Activated CD4-positive, alpha-beta T cell treated with anti-CD3 and anti-CD28 coated beads, Interleukin-2, Interleukin-6, amounts not matched to agents 100 ng/mL and 50 ng/mL, durations not matched to agents 16 hours and 8 hours (primary cell): ENCODE data around the gene TTC39C.

Source experiments
- DNase-seq: peaks from one replicate; pipeline ENCODE4 v3.0.0-alpha.2; 2020

The TTC39C gene

DNA sequence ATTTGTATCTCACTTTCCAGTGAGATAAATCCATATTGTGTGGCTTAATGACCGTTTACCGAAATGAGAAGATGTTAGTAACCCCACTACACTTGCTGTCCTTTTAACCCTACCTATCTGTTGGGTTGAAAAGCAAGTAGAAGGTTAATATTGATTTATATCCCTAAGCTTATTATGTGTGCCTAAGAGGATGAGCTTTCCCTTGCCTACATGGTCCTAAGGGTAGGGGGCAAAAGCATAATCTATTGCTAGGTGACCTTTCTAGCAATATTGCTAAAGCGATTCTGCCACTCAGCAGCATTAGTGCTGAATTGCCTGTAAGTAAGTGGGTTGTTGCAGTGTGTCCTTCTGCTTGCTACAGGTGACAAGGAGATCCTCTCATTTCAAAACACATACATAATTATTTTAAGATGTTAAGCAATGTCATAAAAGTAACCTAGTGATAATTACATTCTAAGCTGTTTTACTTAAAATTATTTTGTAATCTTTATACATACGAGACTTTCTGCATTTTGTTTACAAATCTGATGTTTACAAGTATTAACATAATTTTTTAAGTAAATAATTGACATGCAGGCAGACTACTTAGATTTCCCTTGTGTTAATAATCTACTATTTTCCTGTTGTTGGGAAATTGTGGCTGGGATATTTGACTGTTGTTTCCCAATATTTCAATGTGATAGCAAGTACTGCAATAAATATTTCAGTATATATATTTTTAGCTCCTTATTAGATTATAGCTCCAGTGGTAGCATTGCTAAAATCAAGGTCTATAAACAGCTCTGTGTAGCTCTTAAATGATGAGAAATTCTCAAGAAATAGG is 75.2 kb downstream of the TTC39C start:
- no peak for DNase-seq

DNA sequence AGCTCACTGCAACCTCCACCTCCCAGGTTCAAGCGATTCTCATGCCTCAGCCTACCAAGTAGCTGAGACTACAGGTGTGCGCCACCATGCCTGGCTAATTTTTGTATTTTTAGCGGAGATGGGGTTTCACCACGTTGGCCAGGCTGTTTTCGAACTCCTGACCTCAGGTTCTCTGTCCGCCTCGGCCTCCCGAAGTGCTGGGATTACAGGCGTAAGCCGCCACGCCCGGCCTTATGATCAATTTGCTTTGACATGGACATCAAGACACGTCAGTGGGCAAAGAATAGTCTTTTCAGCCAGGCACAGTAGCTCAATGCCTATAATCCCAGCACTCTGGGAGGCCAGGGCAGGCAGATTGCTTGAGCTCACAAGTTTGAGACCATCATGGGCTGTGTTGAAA is 76.3 kb downstream of the TTC39C start:
- no peak for DNase-seq

DNA sequence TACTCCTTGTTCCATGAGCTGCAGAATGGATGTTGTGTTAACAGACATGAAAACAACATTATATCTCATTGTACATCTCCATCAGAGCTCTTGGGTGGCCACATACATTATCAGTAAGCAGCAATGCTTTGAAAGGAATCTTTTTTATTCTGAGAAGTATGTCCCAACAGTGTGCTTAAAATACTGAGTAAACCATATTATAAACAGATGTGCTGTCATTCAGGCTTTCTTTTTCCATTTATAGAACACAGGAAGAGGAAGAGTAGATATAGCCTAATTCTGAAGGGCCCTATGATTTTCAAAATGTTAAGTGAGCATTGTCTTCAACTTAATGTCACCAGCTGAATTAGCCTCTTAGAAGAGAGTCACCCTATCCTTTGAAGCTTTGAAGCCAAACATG is 80.0 kb downstream of the TTC39C start:
- DNase-seq = no peak

DNA sequence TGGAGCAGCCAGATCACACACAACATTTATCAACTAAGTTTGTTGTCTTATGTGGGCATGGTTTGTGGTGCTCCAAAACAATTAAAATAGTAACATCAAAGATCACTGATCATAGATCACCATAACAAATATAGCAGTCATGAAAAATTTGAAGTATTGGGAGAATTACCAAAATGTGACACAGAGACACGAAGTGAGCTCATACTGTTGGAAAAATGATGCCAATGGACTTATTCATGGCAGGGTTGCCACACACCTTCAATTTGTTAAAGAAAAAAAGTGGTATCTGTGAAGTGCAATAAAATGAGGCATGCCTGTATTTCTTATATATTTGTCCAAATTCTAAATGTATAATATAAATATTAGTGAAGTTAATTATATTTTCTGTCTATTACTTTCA is 81.4 kb downstream of the TTC39C start:
- DNase-seq = no peak

DNA sequence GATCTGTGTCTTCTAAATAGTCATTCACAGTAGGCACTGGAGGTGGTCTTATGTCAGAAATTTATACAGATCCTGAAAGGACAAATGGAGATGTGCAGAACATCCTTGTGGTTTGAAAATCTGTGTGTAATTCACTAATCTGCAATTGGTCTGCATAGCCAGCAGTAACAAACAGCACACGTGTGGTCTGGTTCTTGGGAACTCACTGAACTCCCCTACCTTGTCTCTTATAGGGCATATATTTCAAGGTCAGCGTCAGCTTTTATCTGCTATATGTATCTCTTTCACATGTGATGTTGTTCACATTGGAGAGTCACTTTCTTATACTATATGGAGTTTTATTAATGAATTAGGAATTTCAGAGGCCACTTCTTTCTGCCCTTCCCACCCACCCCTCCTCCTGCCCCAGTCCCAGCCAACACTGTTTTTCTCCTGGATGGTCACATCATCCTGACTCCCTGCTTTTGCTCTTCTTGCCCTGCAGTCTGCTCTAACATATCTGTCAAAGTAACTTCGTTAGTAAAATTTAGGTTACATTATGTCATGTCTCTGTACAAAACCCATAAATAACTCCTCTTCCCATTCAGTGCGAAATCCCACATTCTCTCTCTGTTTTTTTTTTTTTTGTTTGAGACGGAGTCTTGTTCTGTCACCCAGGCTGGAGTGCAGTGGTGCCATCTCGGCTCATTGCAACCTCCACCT is 88.9 kb downstream of the TTC39C start:
- no peak for DNase-seq

DNA sequence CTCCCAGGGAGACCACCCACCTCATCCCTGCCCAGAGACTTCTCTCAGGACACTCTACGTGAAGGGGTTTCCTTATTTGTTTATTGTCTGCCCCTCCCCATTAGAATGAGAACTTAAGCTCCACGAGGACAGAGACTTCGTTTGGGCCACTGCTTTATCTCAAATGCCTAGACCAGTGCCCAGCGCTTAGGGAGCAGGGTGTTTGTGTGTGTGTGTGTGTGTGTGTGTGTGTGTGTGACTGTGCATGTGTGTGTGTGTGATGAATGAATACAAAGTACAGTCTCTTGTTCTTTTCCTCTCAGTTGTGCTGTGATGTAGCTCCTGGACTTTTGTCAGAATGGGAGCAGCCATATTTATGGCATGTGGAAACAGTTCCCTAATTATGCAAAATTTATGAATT is 89.9 kb downstream of the TTC39C start:
- no peak for DNase-seq

DNA sequence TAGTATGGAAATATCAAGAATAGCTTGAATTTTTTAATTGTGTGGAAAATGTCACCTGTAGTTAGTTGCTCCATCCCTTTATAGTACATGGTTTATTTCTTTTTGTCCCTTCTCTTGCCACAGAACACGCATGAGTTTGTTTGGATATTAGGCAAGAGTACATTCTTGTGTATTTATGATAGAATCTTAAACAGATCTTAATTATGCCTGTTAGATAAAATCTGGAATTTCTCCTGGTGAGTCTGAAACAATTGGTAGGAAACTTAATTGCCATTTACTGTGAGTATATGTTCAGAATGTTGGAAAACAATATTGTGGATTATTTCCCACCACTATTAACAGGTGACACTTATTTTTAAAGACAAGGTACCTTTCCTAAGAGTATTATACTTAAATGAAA is 94.1 kb downstream of the TTC39C start:
- DNase-seq = no peak

DNA sequence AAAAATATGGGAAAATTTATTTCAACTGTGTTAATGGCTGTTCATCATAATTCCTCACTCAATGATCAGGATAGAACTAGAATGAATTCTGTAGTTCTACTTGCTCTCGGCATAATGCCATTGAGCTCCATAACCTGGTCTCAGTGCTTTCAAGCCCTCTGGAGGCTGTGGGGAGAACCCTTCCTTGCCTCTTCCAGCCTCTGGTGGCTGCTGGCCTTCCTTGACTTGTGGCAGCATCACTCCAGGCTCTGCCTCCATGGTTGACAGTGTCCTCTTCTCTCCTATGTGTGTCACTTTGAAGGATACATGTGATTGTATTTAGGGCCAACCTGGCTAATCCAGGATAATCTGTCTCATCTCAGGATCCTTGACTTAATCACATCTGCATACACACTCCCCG is 97.4 kb downstream of the TTC39C start:
- no peak for DNase-seq

DNA sequence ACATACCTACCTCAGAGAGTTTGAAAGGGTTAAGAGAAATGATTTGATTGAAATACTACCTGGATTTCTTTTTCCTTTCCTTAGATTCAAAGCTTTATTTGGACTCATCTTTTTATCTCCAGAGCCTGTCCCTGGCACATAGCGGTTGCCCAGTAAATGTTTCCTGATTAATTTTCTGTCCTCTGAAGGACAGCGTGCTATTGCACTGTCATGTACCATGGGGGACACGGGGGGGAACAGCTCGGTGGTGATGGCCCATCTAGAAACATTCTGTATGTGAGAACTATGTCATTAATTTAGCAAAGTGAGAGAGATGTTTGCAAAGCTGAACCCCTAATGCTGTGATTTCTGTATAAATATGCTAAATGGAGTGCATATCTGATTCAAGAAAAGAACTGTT is 97.9 kb downstream of the TTC39C start:
- DNase-seq = no peak

DNA sequence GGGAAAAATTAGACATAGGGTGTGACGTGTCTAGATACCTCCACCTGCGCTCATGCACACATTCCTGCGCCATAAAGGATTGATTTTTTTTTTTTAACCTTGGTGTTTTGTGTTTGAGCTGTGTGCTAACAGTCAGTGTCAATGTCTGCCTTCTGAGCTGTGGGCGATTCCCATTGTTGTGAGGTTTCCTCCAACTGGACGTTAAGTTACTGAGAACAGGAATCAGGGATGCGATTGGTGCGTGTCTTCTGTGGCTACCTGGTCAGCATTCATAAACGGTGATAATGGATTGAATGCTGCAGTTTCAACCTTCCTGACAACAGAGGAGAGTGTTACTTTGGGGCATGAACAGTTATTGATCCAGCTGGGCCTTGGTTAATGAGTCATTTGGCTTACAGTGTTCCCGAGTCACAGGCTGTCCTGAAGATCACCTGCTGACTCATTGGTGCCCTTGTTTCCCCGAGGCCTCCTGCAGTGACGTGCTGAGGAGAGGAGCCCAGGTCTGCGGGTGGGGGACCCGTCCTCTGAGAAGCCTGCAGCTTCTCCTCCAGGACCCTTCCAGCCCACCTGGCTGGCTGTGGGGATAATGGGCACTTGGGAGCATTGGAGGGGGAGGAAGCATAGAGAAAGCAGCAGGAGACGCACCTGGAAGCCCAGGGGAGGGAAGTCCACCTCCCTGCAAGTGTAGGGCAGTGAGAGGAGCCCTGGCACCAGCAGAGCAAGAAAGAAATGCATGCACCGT is 98.5 kb downstream of the TTC39C start:
- DNase-seq = peak; percentile 15

DNA sequence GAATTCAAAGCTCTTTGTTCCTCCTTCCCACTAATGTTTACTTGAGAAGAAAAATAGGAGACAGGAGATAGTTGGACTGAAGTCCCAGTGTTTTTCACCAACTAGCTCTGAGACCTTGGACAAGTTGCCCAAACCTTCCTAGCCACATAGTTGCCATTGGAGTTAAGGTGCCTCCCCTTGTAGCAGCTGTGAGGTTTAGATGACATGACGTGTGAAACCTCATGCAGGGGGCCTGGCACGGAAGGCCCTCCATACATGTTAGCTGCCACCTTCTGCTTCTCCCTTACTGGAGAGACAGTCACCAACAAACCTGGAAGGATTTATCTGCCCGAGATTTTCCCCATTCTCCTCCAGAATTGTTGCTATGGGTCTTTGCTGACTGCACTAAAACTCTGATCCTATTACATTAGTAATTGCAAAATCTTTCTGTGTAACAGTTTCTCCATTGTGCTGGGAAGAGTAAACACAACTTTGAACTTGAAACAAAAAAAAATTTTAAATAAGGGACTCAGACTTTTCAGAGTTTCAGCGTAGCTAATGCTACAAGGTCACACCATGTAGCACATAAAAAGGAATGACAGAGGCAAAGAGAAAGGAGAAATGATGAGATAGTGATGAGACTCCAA is 100.5 kb downstream of the TTC39C start:
- peak; percentile 18 for DNase-seq

DNA sequence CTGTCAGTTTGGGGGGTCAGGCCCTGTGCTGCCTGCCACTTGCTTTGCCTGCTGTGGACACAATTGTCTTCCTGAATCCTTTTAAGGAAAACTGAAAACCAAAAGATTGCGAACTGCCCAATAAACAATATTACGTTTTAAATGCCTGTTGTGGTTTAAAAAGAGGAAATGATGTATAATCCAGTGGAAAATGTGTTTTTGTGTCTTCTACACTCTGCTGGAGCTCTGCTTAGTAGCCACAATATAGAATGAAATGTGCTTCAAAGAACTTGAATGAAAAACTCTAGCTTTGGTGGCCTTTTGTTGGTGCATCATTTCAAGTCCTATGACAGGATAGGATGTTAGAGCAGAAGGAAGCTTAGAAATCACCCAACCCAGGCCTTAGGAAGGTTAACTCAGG is 101.1 kb downstream of the TTC39C start:
- no peak for DNase-seq

DNA sequence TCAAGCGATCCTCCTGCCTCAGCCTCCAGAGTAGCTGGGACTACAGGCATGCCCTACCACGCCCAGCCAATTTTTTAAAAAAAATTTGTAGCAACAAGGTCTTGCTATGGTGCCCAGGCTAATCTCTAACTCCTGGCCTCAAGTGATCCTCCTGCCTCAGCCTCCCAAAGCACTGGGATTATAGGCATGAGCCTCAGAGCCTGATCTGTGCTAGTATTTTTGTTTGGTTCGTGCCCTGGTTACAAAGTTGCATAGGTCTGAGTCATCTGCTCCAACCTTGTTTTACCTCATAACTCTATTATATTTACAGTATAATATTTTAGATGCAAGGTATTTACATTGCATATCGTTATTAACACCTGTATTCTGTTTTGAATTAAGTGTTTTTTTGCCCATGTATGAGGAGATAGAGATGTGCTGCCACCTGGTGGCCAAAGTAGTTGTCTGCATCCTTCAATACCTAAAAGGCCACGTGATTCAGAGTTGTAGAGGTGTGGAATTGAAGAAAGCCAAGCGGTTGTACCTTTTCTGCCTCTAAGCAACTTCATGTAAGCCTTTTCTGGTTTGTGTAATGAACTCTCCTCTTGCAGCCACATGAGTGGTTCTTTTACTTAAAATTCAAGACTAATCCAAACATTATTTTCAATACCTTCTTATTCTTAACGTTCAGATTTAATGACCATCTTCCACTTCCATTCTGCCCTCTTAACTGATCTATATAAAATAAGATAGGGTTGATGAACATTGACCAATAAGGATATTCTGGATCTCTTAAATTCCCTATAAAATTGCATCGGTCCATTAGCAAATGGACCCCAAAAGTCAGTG is 104.4 kb downstream of the TTC39C start:
- DNase-seq = peak; percentile 83

DNA sequence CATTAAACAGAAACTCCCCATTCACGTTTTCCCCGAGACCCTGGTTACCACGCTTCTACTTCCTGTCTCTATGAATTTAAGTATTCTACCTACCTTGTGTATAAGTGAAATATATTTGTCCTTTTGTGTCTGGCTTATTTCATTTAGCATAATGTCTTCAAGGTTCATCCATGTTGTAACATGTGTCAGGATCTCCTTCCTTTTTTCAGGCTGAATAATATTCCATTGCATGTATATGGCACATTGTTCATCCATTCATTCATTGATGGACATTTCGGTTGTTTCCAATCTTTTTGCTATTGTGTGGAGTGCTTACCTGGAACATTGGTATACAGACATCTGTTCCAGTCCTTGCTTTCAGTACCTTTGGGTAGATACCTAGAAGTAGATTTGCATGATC is 106.1 kb downstream of the TTC39C start:
- DNase-seq = no peak

DNA sequence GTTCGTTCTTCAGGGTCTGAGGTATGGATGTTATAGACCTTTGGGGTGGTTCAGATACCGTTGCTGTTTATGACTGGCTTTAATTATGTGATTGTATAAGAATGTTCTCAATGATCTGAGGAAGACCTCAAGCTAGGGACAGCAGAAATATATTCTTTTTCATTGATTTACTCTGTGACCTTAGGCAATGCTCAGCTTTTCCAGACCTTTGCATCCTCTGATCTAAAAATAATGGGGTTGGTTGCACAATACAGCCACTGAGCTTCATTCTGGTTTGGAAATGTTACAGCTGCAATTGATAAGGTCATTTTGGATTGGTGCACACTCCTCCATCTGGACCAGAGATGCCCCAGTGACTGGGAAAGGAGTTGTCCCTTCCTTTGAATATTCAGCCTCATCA is 107.1 kb downstream of the TTC39C start:
- no peak for DNase-seq

DNA sequence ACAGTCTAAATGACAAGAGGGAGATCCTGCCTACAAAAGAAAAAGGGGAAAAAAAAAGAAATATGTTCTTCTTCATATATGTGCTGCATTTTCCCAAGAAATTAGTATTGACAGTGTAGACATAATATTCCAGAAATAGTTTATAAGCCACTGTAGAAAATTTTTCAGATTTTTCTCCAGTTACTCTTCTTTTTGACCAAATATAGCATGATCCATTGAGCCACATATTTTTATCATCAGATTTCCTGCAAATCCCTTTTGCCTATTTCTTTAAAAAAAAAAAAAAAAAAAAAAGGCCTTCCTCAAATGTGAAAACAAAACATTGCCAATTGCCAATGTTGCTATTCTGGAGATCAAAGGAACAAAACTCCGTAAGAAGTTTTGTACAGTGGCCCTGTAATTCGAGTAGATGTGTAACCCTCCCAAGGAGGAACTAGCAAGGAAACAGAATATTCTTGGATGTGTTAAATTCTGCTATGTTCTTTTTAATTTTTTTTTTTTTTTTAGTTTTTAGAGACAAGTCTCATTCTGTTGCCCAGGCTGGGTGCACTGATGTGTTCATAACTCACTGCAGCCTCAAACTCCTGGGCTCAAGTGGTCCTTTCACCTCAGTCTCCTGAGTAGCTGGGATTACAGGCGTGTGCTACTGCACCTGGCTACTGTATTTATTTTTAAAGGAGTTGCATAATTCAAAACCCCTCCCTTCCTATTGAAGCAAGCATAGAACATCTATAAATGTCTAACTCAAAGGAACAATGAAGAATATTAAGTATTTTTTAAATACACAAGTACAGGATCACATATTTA is 111.8 kb downstream of the TTC39C start:
- DNase-seq = no peak

DNA sequence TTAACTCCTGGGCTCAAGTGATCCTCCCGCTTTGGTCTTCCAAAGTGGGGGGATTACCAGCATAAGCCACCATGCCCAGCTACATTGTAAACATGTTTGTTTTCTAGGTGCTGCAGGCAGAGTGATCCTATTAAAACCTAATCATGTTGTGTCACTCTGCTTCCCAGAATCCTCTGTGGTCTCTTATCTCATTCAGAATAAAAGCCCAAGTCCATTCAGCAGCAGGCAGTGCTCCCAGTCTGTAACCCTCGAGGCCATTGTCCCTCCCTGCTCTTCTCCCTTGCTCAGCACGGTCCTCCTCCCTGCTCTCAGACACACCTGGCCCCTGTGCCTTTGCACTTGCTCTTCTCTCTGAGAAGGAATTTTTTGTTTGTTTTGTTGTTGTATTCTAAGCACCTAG is 113.2 kb downstream of the TTC39C start:
- DNase-seq = no peak

DNA sequence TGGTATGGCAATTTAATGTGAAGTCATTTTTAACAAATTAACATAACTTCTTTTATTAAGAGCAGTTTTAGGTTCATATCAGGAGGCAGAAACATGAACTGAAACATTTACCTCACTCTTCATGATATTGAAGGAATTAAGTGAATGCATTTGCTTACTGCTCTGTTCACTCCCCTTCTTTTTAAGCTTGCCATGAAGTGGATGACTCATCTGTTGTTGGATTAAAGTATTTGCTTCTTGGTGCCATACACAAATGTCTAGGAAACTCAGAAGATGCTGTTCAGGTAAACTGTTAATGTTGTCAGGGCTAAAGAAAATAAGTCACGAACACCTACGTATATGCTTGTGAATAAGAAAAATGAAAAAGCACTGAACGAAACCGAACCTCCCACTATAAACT is 114.1 kb downstream of the TTC39C start:
- no peak for DNase-seq

DNA sequence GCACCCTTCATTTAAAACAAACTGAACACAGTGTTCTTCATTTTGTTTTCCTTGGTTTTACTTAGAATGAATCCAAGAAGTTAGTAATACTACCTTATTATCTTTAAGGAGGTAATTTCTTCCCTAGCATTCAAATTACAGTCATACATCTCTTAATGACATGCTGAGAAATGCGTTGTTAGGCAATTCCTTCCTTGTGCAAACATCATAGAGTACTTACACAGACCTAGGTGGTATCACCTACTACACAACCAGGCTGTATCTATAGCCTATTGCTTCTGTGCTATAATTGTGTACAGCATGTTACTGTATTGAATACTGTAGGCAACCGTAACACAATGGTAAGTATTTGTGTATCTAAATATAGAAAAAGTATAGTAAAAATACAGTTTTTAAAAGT is 115.9 kb downstream of the TTC39C start:
- no peak for DNase-seq

DNA sequence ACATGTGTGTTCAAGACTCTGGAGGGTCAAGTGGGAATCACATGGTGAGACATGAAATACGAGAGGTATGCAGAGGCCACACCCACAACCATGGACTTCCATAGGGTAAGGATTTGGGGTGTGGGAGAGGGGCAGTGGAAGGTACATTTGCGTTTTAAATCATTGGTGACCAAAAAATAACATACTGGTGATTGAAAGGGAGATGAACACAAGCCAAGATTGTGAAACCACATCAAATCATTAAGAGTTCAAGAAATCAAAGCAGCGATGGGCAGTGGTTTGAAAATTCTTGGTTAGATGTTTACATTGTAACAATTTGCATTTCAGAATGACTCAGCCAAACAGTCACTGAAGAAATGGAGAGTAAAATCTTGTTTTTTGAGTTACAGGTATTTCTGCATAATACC is 122.4 kb downstream of the TTC39C start:
- peak; percentile 59 for DNase-seq

DNA sequence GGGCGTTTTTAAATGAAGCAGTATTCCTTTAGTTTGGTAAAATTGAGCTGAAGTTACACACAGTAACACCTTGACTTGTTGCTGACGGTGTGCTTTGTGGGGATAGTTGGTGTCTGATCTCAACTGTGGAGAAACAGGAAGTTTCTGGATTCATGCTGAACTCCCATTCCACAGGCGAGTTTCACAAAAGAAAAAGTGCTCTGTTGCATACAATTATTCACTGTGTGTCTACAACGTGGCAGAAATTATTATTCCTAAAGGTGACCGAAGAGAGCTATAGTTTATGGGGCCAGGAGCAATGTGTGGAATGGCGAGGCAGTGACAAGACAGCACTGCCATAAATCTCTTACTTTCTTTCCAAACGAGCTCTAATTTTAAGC is 123.8 kb downstream of the TTC39C start:
- DNase-seq = no peak
